HCT116 (cell line): ENCODE data around the gene COL4A1. TPM values are rescaled to one million over a fixed set of nuclear protein-coding genes. Genes with fewer than 3 reads are reported as not detected.

Experiments
- ATAC-seq: fragments of 200-7000 bp; cut with Tn5 transposase; 2 replicates; pipeline ENCODE4 v1.9.1; 2020; ENCODE audit warnings: mild to moderate bottlenecking, moderate library complexity
- BruUV-seq: library from RNA; stranded (reverse); fragments of 400-500 nt; replicated peaks from 2 replicates; lab custom pipeline; 2021; lab: Mats Ljungman, UMichigan
- CTCF ChIA-PET: fragments of 300-600 bp; sonication (Branson Sonifier 250); formaldehyde crosslinking; loops from one replicate; lab custom pipeline; 2021; ENCODE audit warnings: antibody characterized with exemption; lab: Charles Lee
- POLR2A ChIA-PET: fragments of 300-600, 350-600 bp; sonication (Branson Sonifier 250); formaldehyde crosslinking; loops from one replicate; lab custom pipeline; 2021; ENCODE audit warnings: antibody characterized with exemption; lab: Charles Lee
- RAD21 ChIA-PET, 2 experiments: fragments of 300-600 bp; sonication (Branson Sonifier 250); formaldehyde crosslinking; loops; one replicate each; lab custom pipeline; 2023; ENCODE audit warnings: low total read pairs in 2 of 2; ENCODE audit not compliant: uncharacterized antibody in 2 of 2, unreplicated experiment in 2 of 2, low non-redundant PET in 1 of 2; lab: Charles Lee
- DNase-seq: peaks from one replicate; pipeline ENCODE4 v3.0.0-alpha.2; 2010; ENCODE audit warnings: low read depth, low spot score
- H2AFZ ChIP-seq: fragments of 200-600 bp; shearing (Covaris generic), sonication (generic); 2 replicates; pipeline ENCODE4 v1.6.1; 2017; ENCODE audit warnings: low read depth, mixed run types, mixed read lengths, antibody characterized with exemption, low read length; ENCODE audit not compliant: poor library complexity, severe bottlenecking
- H3K27ac ChIP-seq: 2 replicates; pipeline ENCODE4 v1.5.1; 2012; ENCODE audit warnings: low read depth, low read length
- H3K27me3 ChIP-seq: fragments of 200-600 bp; sonication (generic); 2 replicates; pipeline ENCODE4 v1.6.1; 2016; ENCODE audit warnings: mixed run types, low read length, mixed read lengths; ENCODE audit not compliant: insufficient read depth
- H3K36me3 ChIP-seq, 2 experiments: fragments of 200-500 bp in 1 of 2; fragments of 200-600 bp in 1 of 2; sonication (Bioruptor generic) in 1 of 2; sonication (generic) in 1 of 2; 2 replicates each; pipeline versions ENCODE4 v1.5.1 to v1.6.1; 2014 to 2016; ENCODE audit warnings: low read length in 2 of 2, inconsistent platforms in 1 of 2, mixed read lengths in 1 of 2, mixed run types in 1 of 2; ENCODE audit not compliant: insufficient read depth in 2 of 2, control insufficient read depth in 1 of 2
- H3K4me1 ChIP-seq, 2 experiments: fragments of 200-600 bp in 1 of 2; sonication (generic) in 1 of 2; 2 replicates each; pipeline versions ENCODE4 v1.5.1 to v1.6.1; 2012 to 2017; ENCODE audit warnings: low read length in 2 of 2, inconsistent platforms in 1 of 2, mild to moderate bottlenecking in 1 of 2, mixed read lengths in 1 of 2, mixed run types in 1 of 2, moderate library complexity in 1 of 2; ENCODE audit not compliant: insufficient read depth in 2 of 2, control insufficient read depth in 1 of 2
- H3K4me2 ChIP-seq: fragments of 200-600 bp; sonication (generic); 2 replicates; pipeline ENCODE4 v1.6.1; 2017; ENCODE audit warnings: mixed run types, low read length, mixed read lengths
- H3K4me3 ChIP-seq, 2 experiments: fragments of 200-600 bp in 1 of 2; sonication (generic) in 1 of 2; replicated peaks in 1 of 2; 2 replicates each; pipeline ENCODE4 v1.5.1; 2011 to 2016; ENCODE audit warnings: low read length in 2 of 2, control low read depth in 1 of 2, low read depth in 1 of 2, mild to moderate bottlenecking in 1 of 2, mixed read lengths in 1 of 2, mixed run types in 1 of 2
- H3K79me2 ChIP-seq: fragments of 200-600 bp; sonication (generic); 2 replicates; pipeline ENCODE4 v1.6.1; 2017; ENCODE audit warnings: mild to moderate bottlenecking, mixed run types, low read length, moderate library complexity, mixed read lengths; ENCODE audit not compliant: insufficient read depth
- H3K9ac ChIP-seq: fragments of 200-600 bp; sonication (generic); 2 replicates; pipeline ENCODE4 v1.6.1; 2016; ENCODE audit warnings: low read length, mixed read lengths
- H3K9me2 ChIP-seq: fragments of 200-600 bp; sonication (generic), shearing (Covaris generic); 2 replicates; pipeline ENCODE4 v1.6.1; 2017; ENCODE audit warnings: mixed run types, mild to moderate bottlenecking, moderate library complexity; ENCODE audit not compliant: insufficient read depth
- H3K9me3 ChIP-seq, 2 experiments: fragments of 200-500 bp in 1 of 2; fragments of 200-600 bp in 1 of 2; sonication (Bioruptor generic) in 1 of 2; sonication (generic) in 1 of 2; 2 replicates each; pipeline ENCODE4 v1.6.1; 2014 to 2017; ENCODE audit warnings: low read length in 2 of 2, mixed read lengths in 2 of 2, inconsistent platforms in 1 of 2, low read depth in 1 of 2, mild to moderate bottlenecking in 1 of 2, mixed run types in 1 of 2, moderate library complexity in 1 of 2; ENCODE audit not compliant: control insufficient read depth in 1 of 2, insufficient read depth in 1 of 2
- H4K20me1 ChIP-seq: fragments of 200-600 bp; sonication (generic), shearing (Covaris generic); 2 replicates; pipeline ENCODE4 v1.6.1; 2017; ENCODE audit warnings: mixed run types, mild to moderate bottlenecking, moderate library complexity; ENCODE audit not compliant: insufficient read depth
- POLR2AphosphoS5 ChIP-seq: IDR thresholded peaks from 2 replicates; pipeline ENCODE4 v1.6.1; 2011; ENCODE audit warnings: mild to moderate bottlenecking, low read depth, low read length, moderate library complexity
- TCF7L2 ChIP-seq: IDR thresholded peaks from 2 replicates; pipeline ENCODE4 v1.7.0; 2011; ENCODE audit warnings: borderline replicate concordance, inconsistent platforms; ENCODE audit not compliant: insufficient read depth, insufficient read length; ENCODE audit errors: extremely low read depth
- YY1 ChIP-seq: IDR thresholded peaks from 2 replicates; pipeline ENCODE4 v1.6.1; 2011; ENCODE audit warnings: low read length, low read depth, moderate library complexity, mild to moderate bottlenecking; ENCODE audit not compliant: insufficient replicate concordance; ENCODE audit errors: extremely low read depth
- intact Hi-C: fragments of 100-400 bp; cut with micrococcal nuclease; formaldehyde crosslinking; loops from 2 replicates; pipeline ENCODE4 v1.10.0; 2022
- total RNA-seq: library from RNA; stranded (reverse); gene quantifications from one replicate; pipeline ENCODE4 v1.2.1, GENCODE V29; 2021; ENCODE audit not compliant: unreplicated experiment
- TF ChIP-seq, protein P1 (sequence below): IDR thresholded peaks from 2 replicates; pipeline ENCODE4 v1.6.1; 2011; ENCODE audit warnings: mild to moderate bottlenecking, low read length, moderate library complexity; ENCODE audit not compliant: insufficient replicate concordance; ENCODE audit errors: extremely low read depth

COL4A1 gene
- total RNA-seq, 1 experiment from 2014 or later, result 0.57 TPM

DNA sequence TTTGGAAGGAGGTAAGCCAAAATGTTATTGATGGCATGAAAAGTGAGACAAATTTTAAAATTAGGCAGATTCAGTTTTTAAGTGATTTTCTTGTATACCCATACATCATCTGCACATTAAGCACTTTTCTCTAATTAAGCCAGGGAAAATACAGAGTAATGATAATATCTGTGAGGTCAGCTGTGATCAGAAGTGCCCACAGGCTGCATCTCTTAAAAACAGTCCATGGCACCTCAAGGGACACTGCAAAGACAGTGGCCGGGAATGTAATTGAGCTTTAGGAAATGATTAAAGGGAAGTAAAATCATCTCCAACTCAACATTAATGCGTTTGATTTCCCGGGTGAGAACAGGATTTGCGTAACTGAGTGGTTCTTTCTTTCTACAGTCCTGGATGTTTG lies 2.0 kb downstream of the COL4A1 start:
- DNase-seq, result no peak
- ATAC-seq, result no peak
- Histone ChIP-seq H3K4me2 (no peak overlapping the region), H2AFZ (no peak overlapping the region), H3K9me3 (no peaks in the 10 kb centered on the region), H3K36me3 (no peaks in the 10 kb centered on the region), H3K27ac (no peak overlapping the region), H3K27me3 (peaks cover 58% of the 10 kb centered on the region), H3K9me2 (no peaks in the 10 kb centered on the region), H3K79me2 (no peaks in the 10 kb centered on the region), H3K4me1 (no peaks in the 10 kb centered on the region), H3K9ac (no peak overlapping the region), H4K20me1 (no peaks in the 10 kb centered on the region), H3K4me3 (no peak overlapping the region)
- POLR2A ChIA-PET, result no interaction called here
- RAD21 ChIA-PET, result no interaction called here
- no peak for TF ChIP-seq TCF7L2
- TF ChIP-seq POLR2AphosphoS5, result no peak
- no TSS peak for BruUV-seq
- CTCF ChIA-PET, result no interaction called here
- intact Hi-C loops, result no loop called here

DNA sequence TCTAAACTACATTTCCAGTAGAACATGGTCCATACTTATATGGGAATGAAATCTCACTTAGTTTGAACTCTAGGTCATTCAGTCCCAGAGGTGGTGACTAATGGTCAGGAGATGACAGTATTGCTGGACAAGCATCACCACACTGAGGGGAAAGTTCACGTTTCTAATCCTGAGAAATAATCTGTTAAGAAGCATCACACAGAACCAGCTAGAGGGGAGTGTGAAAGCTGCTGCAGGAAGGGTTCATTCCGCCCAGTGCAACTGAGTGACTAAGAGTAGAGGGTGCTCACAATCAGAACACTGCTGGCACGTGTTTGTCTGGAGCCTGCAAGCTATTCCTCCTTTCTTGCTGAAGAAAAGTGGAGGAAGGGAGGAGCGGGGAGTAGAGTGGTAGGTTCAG lies 2.7 kb downstream of the COL4A1 start:
- Histone ChIP-seq H3K79me2 (no peaks in the 10 kb centered on the region), H4K20me1 (no peaks in the 10 kb centered on the region), H3K4me1 (no peaks in the 10 kb centered on the region), H3K27me3 (peaks cover 62% of the 10 kb centered on the region), H3K4me2 (no peak overlapping the region), H3K9ac (no peak overlapping the region), H3K27ac (no peak overlapping the region), H2AFZ (no peak overlapping the region), H3K9me2 (no peaks in the 10 kb centered on the region), H3K4me3 (no peak overlapping the region), H3K9me3 (no peaks in the 10 kb centered on the region), H3K36me3 (no peaks in the 10 kb centered on the region)
- DNase-seq, result no peak
- intact Hi-C loops, result no loop called here
- TF ChIP-seq YY1, result no peak
- TF ChIP-seq, protein P1, sequence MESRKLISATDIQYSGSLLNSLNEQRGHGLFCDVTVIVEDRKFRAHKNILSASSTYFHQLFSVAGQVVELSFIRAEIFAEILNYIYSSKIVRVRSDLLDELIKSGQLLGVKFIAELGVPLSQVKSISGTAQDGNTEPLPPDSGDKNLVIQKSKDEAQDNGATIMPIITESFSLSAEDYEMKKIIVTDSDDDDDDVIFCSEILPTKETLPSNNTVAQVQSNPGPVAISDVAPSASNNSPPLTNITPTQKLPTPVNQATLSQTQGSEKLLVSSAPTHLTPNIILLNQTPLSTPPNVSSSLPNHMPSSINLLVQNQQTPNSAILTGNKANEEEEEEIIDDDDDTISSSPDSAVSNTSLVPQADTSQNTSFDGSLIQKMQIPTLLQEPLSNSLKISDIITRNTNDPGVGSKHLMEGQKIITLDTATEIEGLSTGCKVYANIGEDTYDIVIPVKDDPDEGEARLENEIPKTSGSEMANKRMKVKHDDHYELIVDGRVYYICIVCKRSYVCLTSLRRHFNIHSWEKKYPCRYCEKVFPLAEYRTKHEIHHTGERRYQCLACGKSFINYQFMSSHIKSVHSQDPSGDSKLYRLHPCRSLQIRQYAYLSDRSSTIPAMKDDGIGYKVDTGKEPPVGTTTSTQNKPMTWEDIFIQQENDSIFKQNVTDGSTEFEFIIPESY, result no peak
- no peak for ATAC-seq
- no TSS peak for BruUV-seq
- RAD21 ChIA-PET, result no interaction called here
- CTCF ChIA-PET, result no interaction called here
- POLR2A ChIA-PET, result no interaction called here
